Adipocyte (in vitro differentiated cells): ENCODE data around the gene PHF11.

Source experiments
- DNase-seq: peaks from one replicate; pipeline ENCODE4 v3.0.0-alpha.2; 2015; ENCODE audit warnings: low read depth
- H3K27me3 ChIP-seq: replicated peaks from 2 replicates; pipeline ENCODE4 v1.7.0; 2013; ENCODE audit warnings: mild to moderate bottlenecking, low read length, moderate library complexity; ENCODE audit not compliant: control insufficient read depth, insufficient read depth
- H3K36me3 ChIP-seq: 2 replicates; pipeline ENCODE4 v1.7.0; 2013; ENCODE audit warnings: low read length, mild to moderate bottlenecking, moderate library complexity; ENCODE audit not compliant: control insufficient read depth, insufficient read depth, severe bottlenecking
- H3K4me1 ChIP-seq: 2 replicates; pipeline ENCODE4 v1.7.0; 2013; ENCODE audit warnings: mild to moderate bottlenecking, low read length, moderate library complexity; ENCODE audit not compliant: control insufficient read depth, insufficient read depth
- H3K4me3 ChIP-seq: 2 replicates; pipeline ENCODE4 v1.7.0; 2013; ENCODE audit warnings: mild to moderate bottlenecking, low read length, moderate library complexity
- H3K9ac ChIP-seq: 2 replicates; pipeline ENCODE4 v1.7.0; 2013; ENCODE audit warnings: mild to moderate bottlenecking, low read length, moderate library complexity
- H3K9me3 ChIP-seq: 2 replicates; pipeline ENCODE4 v1.7.0; 2013; ENCODE audit warnings: mild to moderate bottlenecking, low read length, moderate library complexity; ENCODE audit not compliant: control insufficient read depth

The PHF11 gene

GRCh38 chr13:49567491-49567890 is 71.7 kb downstream of the PHF11 start:
- Histone ChIP-seq H3K27me3 (no peaks in the 10 kb centered on the region), H3K4me3 (no peak overlapping the region)
- no peak for DNase-seq

GRCh38 chr13:49569993-49570689 is 74.4 kb downstream of the PHF11 start:
- Histone ChIP-seq H3K36me3 (peaks cover 4% of the 10 kb centered on the region), H3K9ac (no peak overlapping the region), H3K4me3 (no peak overlapping the region), H3K9me3 (no peaks in the 10 kb centered on the region), H3K27me3 (no peaks in the 10 kb centered on the region), H3K4me1 (no peaks in the 10 kb centered on the region)
- no peak for DNase-seq

More at GRCh38 chr13:49567491-49567890, 71.7 kb downstream of the PHF11 start:
- Histone ChIP-seq H3K4me1 (peaks cover 4% of the 10 kb centered on the region), H3K9me3 (no peaks in the 10 kb centered on the region), H3K9ac (no peak overlapping the region), H3K36me3 (peaks cover 4% of the 10 kb centered on the region)

GRCh38 chr13:49571299-49572240 is 75.8 kb downstream of the PHF11 start:
- no peaks in the 10 kb centered on the region for H3K9me3 ChIP-seq
- DNase-seq: no peak
- H3K4me3 ChIP-seq: no peak overlapping the region

More at GRCh38 chr13:49571299-49572240, 75.8 kb downstream of the PHF11 start:
- H3K4me1 ChIP-seq: no peaks in the 10 kb centered on the region
- no peak overlapping the region for H3K9ac ChIP-seq
- no peaks in the 10 kb centered on the region for H3K36me3 ChIP-seq
- H3K27me3 ChIP-seq: no peaks in the 10 kb centered on the region
